ENCODE results near the gene MEA1. TPM values are rescaled to one million over a fixed set of nuclear protein-coding genes. Genes with fewer than 3 reads are reported as not detected.

Gene MEA1
- total and polyA plus RNA-seq, 12 donors: 22.9 to 74.3 (median 28.9) TPM

DNA sequence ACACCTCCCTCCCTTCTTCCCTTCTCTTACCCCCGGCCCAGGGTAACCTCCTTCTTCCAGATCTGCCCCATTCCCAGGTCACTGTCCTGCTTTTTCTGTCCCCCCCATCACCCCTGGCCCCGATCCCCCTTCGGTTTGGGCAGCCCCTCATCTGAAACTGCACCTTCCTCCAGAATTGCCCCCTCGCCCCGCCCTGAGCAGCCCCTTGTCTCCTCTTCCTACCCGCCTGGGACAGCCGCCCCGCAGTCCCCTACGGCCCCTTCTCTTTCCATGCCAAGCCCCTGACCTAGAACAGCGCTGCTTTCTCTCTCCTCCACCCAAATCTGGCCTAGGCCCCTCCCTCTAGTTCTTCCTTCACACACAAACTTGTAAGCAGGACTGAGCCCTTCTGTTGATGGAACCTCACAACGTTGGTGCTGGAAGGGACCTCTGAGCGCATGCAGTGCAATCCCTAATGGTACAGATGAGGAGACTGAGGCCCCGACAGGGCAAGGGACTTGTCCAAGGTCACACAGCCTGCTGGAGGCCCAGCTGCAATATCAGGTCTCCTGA is 28.7 kb downstream of the MEA1 start:
- H3K27ac ChIP-seq: peak overlapping the region in 9 of 10 donors; percentile 85 to 94 (median 88)
- peak overlapping the region; percentile 73 to 95 (median 86) for H3K4me3 ChIP-seq
- DNase-seq (peak in 1 of 2 donors; percentile 29), ATAC-seq (peak in 5 of 8 donors; percentile 1 to 6 (median 4))
- intact Hi-C loops (cut with DNase I): no loop called here
- H3K4me1 ChIP-seq: peaks cover 11 to 54% (median 46%) of the 10 kb centered on the region in 9 donors
- H3K36me3 ChIP-seq: peaks cover 0 to 25% (median 8%) of the 10 kb centered on the region in 9 donors
- 11% methylated on average over 13 of the region's 13 CpGs for WGBS, 2 donors
- no peaks in the 10 kb centered on the region for H3K9me3 ChIP-seq
- TF ChIP-seq, protein P1, sequence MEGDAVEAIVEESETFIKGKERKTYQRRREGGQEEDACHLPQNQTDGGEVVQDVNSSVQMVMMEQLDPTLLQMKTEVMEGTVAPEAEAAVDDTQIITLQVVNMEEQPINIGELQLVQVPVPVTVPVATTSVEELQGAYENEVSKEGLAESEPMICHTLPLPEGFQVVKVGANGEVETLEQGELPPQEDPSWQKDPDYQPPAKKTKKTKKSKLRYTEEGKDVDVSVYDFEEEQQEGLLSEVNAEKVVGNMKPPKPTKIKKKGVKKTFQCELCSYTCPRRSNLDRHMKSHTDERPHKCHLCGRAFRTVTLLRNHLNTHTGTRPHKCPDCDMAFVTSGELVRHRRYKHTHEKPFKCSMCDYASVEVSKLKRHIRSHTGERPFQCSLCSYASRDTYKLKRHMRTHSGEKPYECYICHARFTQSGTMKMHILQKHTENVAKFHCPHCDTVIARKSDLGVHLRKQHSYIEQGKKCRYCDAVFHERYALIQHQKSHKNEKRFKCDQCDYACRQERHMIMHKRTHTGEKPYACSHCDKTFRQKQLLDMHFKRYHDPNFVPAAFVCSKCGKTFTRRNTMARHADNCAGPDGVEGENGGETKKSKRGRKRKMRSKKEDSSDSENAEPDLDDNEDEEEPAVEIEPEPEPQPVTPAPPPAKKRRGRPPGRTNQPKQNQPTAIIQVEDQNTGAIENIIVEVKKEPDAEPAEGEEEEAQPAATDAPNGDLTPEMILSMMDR (IDR thresholded peaks at IDR 0.05): no peak
- H3K27me3 ChIP-seq: no peaks in the 10 kb centered on the region

DNA sequence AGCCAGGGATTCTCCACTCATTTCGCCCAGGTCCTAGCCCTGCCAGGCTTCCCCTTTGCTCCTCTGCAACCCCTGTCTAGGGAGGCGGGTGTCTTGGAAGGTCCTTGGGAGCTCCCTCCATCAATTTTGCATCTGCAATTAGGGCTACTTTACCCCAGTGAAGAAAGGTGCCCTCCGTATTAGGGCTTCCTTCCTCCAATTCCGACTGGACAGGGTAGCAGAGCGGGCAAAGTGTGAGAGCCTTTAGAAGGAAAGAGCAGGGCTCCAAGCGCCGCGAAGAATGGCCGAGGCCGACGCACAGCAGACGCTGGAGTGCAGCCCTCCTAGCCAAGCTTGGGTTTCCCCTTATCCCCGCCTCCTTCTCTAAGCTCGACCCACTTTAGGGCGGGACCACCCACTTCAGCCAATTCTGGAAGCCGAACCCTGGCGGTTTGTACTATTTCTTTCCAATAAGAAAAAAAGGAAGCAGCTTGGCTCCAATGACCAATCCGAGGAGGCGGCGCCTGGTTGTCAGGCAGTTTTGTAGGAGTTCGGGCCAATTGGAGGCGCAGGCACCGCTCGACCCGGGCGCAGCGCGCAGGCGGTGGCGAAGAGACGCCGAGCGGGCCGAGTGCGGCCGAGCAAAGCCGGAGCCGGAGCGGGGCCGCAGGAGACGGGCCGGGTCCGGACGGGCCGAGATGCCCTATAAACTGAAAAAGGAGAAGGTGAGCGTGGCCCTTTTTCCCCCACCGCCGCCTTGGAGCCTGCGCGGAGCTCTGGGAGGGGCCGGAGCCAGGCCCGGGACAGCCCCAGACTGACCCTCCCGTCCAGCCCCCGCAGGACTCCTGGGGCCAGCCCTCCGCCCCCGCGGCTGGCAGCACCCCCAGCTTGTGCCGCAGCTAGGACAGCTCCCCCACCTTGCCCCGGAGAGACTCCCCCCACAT is 29.5 kb downstream of the MEA1 start, which contains the start of gene PPP2R5D:
Gene PPP2R5D (plus strand): TSS at position 570 of the 923 bp plus-strand sequence. CDS start 108 bp downstream, at position 678.
- H3K9me3 ChIP-seq: no peaks in the 10 kb centered on the region
- peaks cover 11 to 62% (median 53%) of the 10 kb centered on the region in 9 donors for H3K4me1 ChIP-seq
- peak; percentile 94 to 99 for DNase-seq
- peaks cover 0 to 18% (median 2%) of the 10 kb centered on the region in 9 donors for H3K36me3 ChIP-seq
- WGBS, 2 donors: 0% methylated on average over 50 to 59 of the region's 59 CpGs
- no peaks in the 10 kb centered on the region for H3K27me3 ChIP-seq
- TF ChIP-seq, protein P1 (IDR thresholded peaks at IDR 0.05): no peak
- peak within 1 kb of the TSS; percentile 59 to 94 (median 88) for H3K27ac ChIP-seq
- peak; percentile 96 to 98 (median 97) for ATAC-seq
- peak within 1 kb of the TSS; percentile 73 to 95 (median 86) for H3K4me3 ChIP-seq
- intact Hi-C loops (cut with DNase I): no loop called here

DNA sequence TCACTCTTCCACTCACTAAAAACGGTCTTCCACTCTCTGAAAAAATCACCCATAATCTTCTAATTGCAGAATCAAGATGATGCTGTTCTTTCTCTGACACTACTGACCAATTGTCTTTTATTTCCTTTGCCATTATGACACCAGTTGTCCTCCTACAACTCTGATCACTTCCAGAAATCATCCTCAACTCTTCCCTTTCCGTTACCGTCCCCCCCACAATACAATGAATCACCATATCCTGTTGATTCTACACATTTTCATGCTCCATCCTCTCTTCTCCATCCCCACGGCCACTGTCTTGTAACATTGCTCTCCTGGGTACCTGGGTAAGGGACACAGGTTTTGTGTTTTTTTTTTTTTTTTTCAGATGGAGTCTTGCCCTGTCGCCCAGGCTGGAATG is 31.9 kb downstream of the MEA1 start:
- WGBS, 2 donors: 85 to 88% methylated on average over 5 of the region's 5 CpGs
- TF ChIP-seq, protein P1 (IDR thresholded peaks at IDR 0.05): no peak
- Histone ChIP-seq H3K9me3 (no peaks in the 10 kb centered on the region), H3K4me1 (peaks cover 15 to 56% (median 47%) of the 10 kb centered on the region in 9 donors), H3K36me3 (peaks cover 0 to 2% (median 0%) of the 10 kb centered on the region in 9 donors), H3K4me3 (no peak overlapping the region), H3K27ac (no peak overlapping the region), H3K27me3 (no peaks in the 10 kb centered on the region)
- DNase-seq: no peak
- intact Hi-C loops (cut with DNase I): no loop called here
- no peak for ATAC-seq

DNA sequence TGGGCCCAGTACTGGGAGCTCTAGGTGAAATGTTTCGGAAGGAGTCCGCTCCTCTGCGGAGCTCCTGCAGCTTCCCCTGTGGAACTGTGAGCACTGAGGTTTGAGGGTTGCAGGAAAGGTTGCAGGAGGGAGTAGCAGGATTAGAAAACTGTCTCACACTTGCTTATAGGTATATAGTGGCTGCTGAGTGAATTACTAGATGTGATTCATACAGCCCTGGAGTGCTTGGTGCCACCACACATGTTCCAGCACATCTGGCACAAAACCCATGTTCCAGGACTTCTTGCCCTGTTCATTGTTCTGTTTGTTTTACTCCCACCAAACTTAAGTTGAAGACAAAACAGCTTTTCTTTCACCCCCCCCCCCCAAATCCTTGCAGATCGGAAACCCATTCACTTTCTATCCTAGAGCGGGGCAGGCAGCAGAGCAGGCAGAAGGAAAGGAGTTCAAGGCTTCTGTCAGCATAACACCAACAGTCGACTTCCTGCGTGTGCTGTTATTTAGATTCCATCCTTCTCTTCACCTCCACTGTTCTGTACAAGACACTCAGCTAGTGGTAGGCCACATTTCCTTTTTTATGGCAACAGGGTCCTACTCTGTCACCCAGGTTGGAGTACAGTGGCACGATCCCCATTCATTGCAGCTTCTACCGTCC is 34.1 kb downstream of the MEA1 start:
- peak in 5 of 8 donors; percentile 1 to 11 (median 5) for ATAC-seq
- intact Hi-C loops (cut with DNase I): loop anchor here in 3 of 10 donors (2.0 to 10.0 kb wide), 4 partner anchors 38 to 79 kb away; partner anchors contain the start of genes KLC4 (in 1 of the 3) and MRPL2 (in 1 of the 3)
- TF ChIP-seq, protein P1 (IDR thresholded peaks at IDR 0.05): no peak

More for the DNA sequence above, 34.1 kb downstream of the MEA1 start:
- Histone ChIP-seq H3K27me3 (no peaks in the 10 kb centered on the region), H3K4me3 (peak overlapping the region; percentile 72 to 98 (median 90)), H3K4me1 (peaks cover 7 to 54% (median 27%) of the 10 kb centered on the region in 9 donors), H3K27ac (peak overlapping the region; percentile 81 to 97 (median 92)), H3K36me3 (peaks cover 0 to 8% (median 0%) of the 10 kb centered on the region in 9 donors), H3K9me3 (no peaks in the 10 kb centered on the region)
- no peak for DNase-seq
- 41 to 42% methylated on average over 9 of the region's 9 CpGs for WGBS, 2 donors

Measured in heart right ventricle (tissue), 16 donors.